ENCODE results near the gene IFT22.

IFT22 gene

GRCh38 chr7:101308245-101309085 is 13.1 kb downstream of the IFT22 start:
- H3K4me1 ChIP-seq (ENCODE audit: low read length), result no peaks in the 10 kb centered on the region
- no peak overlapping the region for H2AFZ ChIP-seq (ENCODE audit: low read depth, low read length)
- no peak overlapping the region for H3K27ac ChIP-seq (ENCODE audit: low read length)
- H3K4me2 ChIP-seq (ENCODE audit: low read length), result no peak overlapping the region
- no peaks in the 10 kb centered on the region for H4K20me1 ChIP-seq (ENCODE audit: insufficient read depth, low read length)
- H3K9me3 ChIP-seq (ENCODE audit: insufficient read depth, low read length), result no peaks in the 10 kb centered on the region
- H3K9ac ChIP-seq (ENCODE audit: low read length), result no peak overlapping the region
- TF ChIP-seq EZH2phosphoT487 (IDR thresholded peaks at IDR 0.05; ENCODE audit: low read depth) (no peak), CTCF (IDR thresholded peaks at IDR 0.05; ENCODE audit: low read depth, low read length) (no peak)
- H3K4me3 ChIP-seq (ENCODE audit: low read length), result no peak overlapping the region
- no peaks in the 10 kb centered on the region for H3K27me3 ChIP-seq (ENCODE audit: low read depth, low read length)
- H3K79me2 ChIP-seq (ENCODE audit: low read length), result no peaks in the 10 kb centered on the region
- no peaks in the 10 kb centered on the region for H3K36me3 ChIP-seq (replicated peaks; ENCODE audit: low read depth, low read length)

DNA sequence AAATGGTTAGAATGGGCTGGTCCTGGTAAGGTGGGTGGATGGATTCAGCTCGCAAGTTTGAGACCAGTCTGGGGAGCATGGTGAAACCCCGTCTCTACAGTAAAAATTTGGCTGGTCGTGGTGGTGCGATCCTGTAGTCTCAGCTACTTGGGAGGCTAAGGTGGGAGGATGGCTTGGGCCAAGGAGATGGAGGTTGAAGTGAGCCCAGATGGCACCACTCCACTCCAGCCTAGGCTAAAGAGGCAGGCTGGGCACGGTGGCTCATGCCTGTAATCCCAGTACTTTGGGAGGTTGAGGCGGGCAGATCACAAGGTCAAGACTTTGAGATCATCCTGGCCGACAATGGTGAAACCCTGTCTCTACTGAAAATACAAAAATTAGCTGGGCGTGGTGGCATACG is 15.3 kb downstream of the IFT22 start:
- H3K79me2 ChIP-seq (ENCODE audit: low read length), result no peaks in the 10 kb centered on the region
- TF ChIP-seq CTCF (IDR thresholded peaks at IDR 0.05; ENCODE audit: low read depth, low read length) (no peak), EZH2phosphoT487 (IDR thresholded peaks at IDR 0.05; ENCODE audit: low read depth) (no peak)
- no peaks in the 10 kb centered on the region for H4K20me1 ChIP-seq (ENCODE audit: insufficient read depth, low read length)
- no peak overlapping the region for H3K27ac ChIP-seq (ENCODE audit: low read length)
- no peak overlapping the region for H3K4me2 ChIP-seq (ENCODE audit: low read length)
- H2AFZ ChIP-seq (ENCODE audit: low read depth, low read length), result no peak overlapping the region
- H3K27me3 ChIP-seq (ENCODE audit: low read depth, low read length), result no peaks in the 10 kb centered on the region
- no peaks in the 10 kb centered on the region for H3K36me3 ChIP-seq (replicated peaks; ENCODE audit: low read depth, low read length)
- H3K9ac ChIP-seq (ENCODE audit: low read length), result no peak overlapping the region
- no peak overlapping the region for H3K4me3 ChIP-seq (ENCODE audit: low read length)
- no peaks in the 10 kb centered on the region for H3K9me3 ChIP-seq (ENCODE audit: insufficient read depth, low read length)
- H3K4me1 ChIP-seq (ENCODE audit: low read length), result no peaks in the 10 kb centered on the region

GRCh38 chr7:101303102-101303701 is 18.4 kb downstream of the IFT22 start:
- H3K27me3 ChIP-seq (ENCODE audit: low read depth, low read length), result no peaks in the 10 kb centered on the region
- no peaks in the 10 kb centered on the region for H4K20me1 ChIP-seq (ENCODE audit: insufficient read depth, low read length)
- H3K36me3 ChIP-seq (replicated peaks; ENCODE audit: low read depth, low read length), result no peaks in the 10 kb centered on the region
- no peak overlapping the region for H3K4me3 ChIP-seq (ENCODE audit: low read length)
- H3K27ac ChIP-seq (ENCODE audit: low read length), result no peak overlapping the region
- no peak overlapping the region for H2AFZ ChIP-seq (ENCODE audit: low read depth, low read length)
- H3K4me2 ChIP-seq (ENCODE audit: low read length), result no peak overlapping the region
- peaks cover 5% of the 10 kb centered on the region; the same call in 1 of the 2 replicates for H3K9me3 ChIP-seq (ENCODE audit: insufficient read depth, low read length)
- H3K4me1 ChIP-seq (ENCODE audit: low read length), result no peaks in the 10 kb centered on the region
- H3K9ac ChIP-seq (ENCODE audit: low read length), result no peak overlapping the region
- TF ChIP-seq EZH2phosphoT487 (IDR thresholded peaks at IDR 0.05; ENCODE audit: low read depth) (no peak), CTCF (IDR thresholded peaks at IDR 0.05; ENCODE audit: low read depth, low read length) (no peak)
- no peaks in the 10 kb centered on the region for H3K79me2 ChIP-seq (ENCODE audit: low read length)

DNA sequence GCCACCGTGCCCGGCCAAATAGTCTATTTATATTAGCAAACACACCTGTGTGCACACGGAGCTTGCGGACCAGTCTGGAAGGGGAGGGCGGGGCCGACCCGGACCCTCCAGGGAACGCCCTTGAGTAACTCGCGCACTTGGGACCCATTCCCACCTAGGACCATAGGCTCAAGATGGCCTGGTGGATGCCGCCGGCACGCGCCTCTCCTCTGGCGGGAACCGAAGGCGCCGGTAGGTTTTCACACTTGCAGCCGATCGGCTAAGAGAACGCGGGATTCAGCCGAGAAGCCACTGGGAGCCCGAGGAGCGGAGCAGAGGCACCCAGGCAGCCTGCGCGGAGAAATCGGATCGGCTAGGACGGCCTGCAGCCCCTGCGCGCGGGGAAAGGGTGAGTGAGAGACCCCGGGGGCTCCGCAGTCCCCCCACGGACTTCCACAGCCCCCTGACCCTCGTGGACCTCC is 18.9 kb downstream of the IFT22 start:
- no peak overlapping the region for H3K4me3 ChIP-seq (ENCODE audit: low read length)
- no peak overlapping the region for H2AFZ ChIP-seq (ENCODE audit: low read depth, low read length)
- no peak overlapping the region for H3K27ac ChIP-seq (ENCODE audit: low read length)
- H3K4me2 ChIP-seq (ENCODE audit: low read length), result no peak overlapping the region
- H3K9me3 ChIP-seq (ENCODE audit: insufficient read depth, low read length), result peaks cover 5% of the 10 kb centered on the region; the same call in 1 of the 2 replicates
- no peak overlapping the region for H3K9ac ChIP-seq (ENCODE audit: low read length)
- no peaks in the 10 kb centered on the region for H3K27me3 ChIP-seq (ENCODE audit: low read depth, low read length)
- no peaks in the 10 kb centered on the region for H3K4me1 ChIP-seq (ENCODE audit: low read length)
- no peaks in the 10 kb centered on the region for H3K79me2 ChIP-seq (ENCODE audit: low read length)
- H3K36me3 ChIP-seq (replicated peaks; ENCODE audit: low read depth, low read length), result no peaks in the 10 kb centered on the region
- H4K20me1 ChIP-seq (ENCODE audit: insufficient read depth, low read length), result no peaks in the 10 kb centered on the region
- no peak for TF ChIP-seq CTCF (IDR thresholded peaks at IDR 0.05; ENCODE audit: low read depth, low read length)
- TF ChIP-seq EZH2phosphoT487 (IDR thresholded peaks at IDR 0.05; ENCODE audit: low read depth), result no peak

All from OCI-LY3 (cell line).